Natural killer cell (primary cell): Measurements from ENCODE around the gene GCHFR. TPM values are rescaled to one million over a fixed set of nuclear protein-coding genes. Genes with fewer than 3 reads are reported as not detected.
A peak's percentile ranks its signal among the peaks of the same experiment; 100 is the strongest.

Experiments used
- ATAC-seq, 3 donors: fragments of 150-1000 bp in 2 of 3; fragments of 200-7000 bp in 1 of 3; cut with Tn5 transposase; 1 replicate in 1 of 3; 2 replicates in 2 of 3; pipeline ENCODE4 v1.10.0; 2021; ENCODE audit warnings: mild to moderate bottlenecking in 2 of 3, moderate library complexity in 2 of 3
- DNase-seq, 2 donors: peaks; one replicate each; pipeline versions ENCODE4 v3.0.0 to v3.0.0-alpha.2; 2013 to 2021; ENCODE audit warnings: mixed read lengths in 1 of 2
- H3K27ac ChIP-seq: one replicate; pipeline ENCODE4 v1.5.1; 2013; ENCODE audit warnings: mild to moderate bottlenecking, low read length
- H3K27me3 ChIP-seq: one replicate; pipeline ENCODE4 v1.6.1; 2013; ENCODE audit warnings: low read length; ENCODE audit not compliant: control insufficient read depth, insufficient read depth
- H3K36me3 ChIP-seq: one replicate; pipeline ENCODE4 v1.6.1; 2013; ENCODE audit warnings: low read length; ENCODE audit not compliant: control insufficient read depth, insufficient read depth
- H3K4me1 ChIP-seq: one replicate; pipeline ENCODE4 v1.6.1; 2013; ENCODE audit warnings: low read length; ENCODE audit not compliant: control insufficient read depth, insufficient read depth
- H3K4me3 ChIP-seq: one replicate; pipeline ENCODE4 v1.5.1; 2013; ENCODE audit warnings: low read length
- H3K9me3 ChIP-seq: one replicate; pipeline ENCODE4 v1.6.1; 2013; ENCODE audit warnings: low read length; ENCODE audit not compliant: control insufficient read depth, insufficient read depth
- H3K27ac Mint-ChIP-seq, 2 donors: one replicate each; pipeline ENCODE4 v1.8.0; 2022; ENCODE audit warnings: mild to moderate bottlenecking in 2 of 2, mixed read lengths in 2 of 2, moderate library complexity in 1 of 2
- H3K27me3 Mint-ChIP-seq, 2 donors: one replicate each; pipeline ENCODE4 v1.8.0; 2022; ENCODE audit warnings: low read depth in 2 of 2, mixed read lengths in 2 of 2
- H3K36me3 Mint-ChIP-seq: one replicate; pipeline ENCODE4 v1.8.0; 2022; ENCODE audit warnings: mixed read lengths
- H3K4me1 Mint-ChIP-seq, 2 donors: one replicate each; pipeline ENCODE4 v1.8.0; 2022; ENCODE audit warnings: mixed read lengths in 2 of 2
- H3K4me3 Mint-ChIP-seq: one replicate; pipeline ENCODE4 v1.8.0; 2022; ENCODE audit warnings: mild to moderate bottlenecking, moderate library complexity, mixed read lengths
- H3K9me3 Mint-ChIP-seq, 2 donors: one replicate each; pipeline ENCODE4 v1.8.0; 2022; ENCODE audit warnings: mixed read lengths in 2 of 2
- WGBS: methylation state at CpG from one replicate; pipeline ENCODE4 v1.1.7; 2013; ENCODE audit warnings: missing lambda C conversion rate; ENCODE audit not compliant: insufficient coverage; 5-methylcytosine and 5-hydroxymethylcytosine counted together
- intact Hi-C: fragments of 100-400 bp; cut with micrococcal nuclease; formaldehyde crosslinking; loops from one replicate; pipeline ENCODE4 v1.14.2; 2022
- total RNA-seq, 4 donors: library from RNA; stranded (reverse); fragments of 120-200 nt in 1 of 4; gene quantifications; one replicate each; pipeline versions ENCODE4 v1.2.3 to v1.2.4, GENCODE V29; 2013 to 2022
- TF ChIP-seq, protein P1 (sequence below): fragments of 200-600 bp; IDR thresholded peaks from one replicate; pipeline ENCODE4 v1.8.0; 2022; ENCODE audit warnings: antibody characterized with exemption

The GCHFR gene
- total RNA-seq, 3 donors from 2014 or later (not counting 1 experiment from before 2014, with no cell fraction given): 17.5 to 25.9 (median 25.9) TPM

GRCh38 chr15:40739854-40740253 lies 24.0 kb upstream of the GCHFR start:
- Histone ChIP-seq H3K4me3 (no peak overlapping the region), H3K4me1 (peaks cover 28% of the 10 kb centered on the region), H3K27me3 (no peaks in the 10 kb centered on the region), H3K27ac (no peak overlapping the region), H3K36me3 (peaks cover 62% of the 10 kb centered on the region), H3K9me3 (no peaks in the 10 kb centered on the region)
- WGBS: 92% methylated on average over 2 of the region's 2 CpGs
- H3K36me3 Mint-ChIP-seq: no peaks in the 10 kb centered on the region
- H3K27ac Mint-ChIP-seq: no peak overlapping the region
- no peak overlapping the region for H3K4me3 Mint-ChIP-seq
- no peak for DNase-seq
- H3K4me1 Mint-ChIP-seq: peaks cover 24% of the 10 kb centered on the region in 2 donors
- no peaks in the 10 kb centered on the region for H3K27me3 Mint-ChIP-seq
- intact Hi-C loops: loop anchor here (5.0 kb wide), 1 partner anchor 38 kb away; no protein-coding TSS in a partner anchor
- no peaks in the 10 kb centered on the region for H3K9me3 Mint-ChIP-seq
- no peak for ATAC-seq
- TF ChIP-seq, protein P1, sequence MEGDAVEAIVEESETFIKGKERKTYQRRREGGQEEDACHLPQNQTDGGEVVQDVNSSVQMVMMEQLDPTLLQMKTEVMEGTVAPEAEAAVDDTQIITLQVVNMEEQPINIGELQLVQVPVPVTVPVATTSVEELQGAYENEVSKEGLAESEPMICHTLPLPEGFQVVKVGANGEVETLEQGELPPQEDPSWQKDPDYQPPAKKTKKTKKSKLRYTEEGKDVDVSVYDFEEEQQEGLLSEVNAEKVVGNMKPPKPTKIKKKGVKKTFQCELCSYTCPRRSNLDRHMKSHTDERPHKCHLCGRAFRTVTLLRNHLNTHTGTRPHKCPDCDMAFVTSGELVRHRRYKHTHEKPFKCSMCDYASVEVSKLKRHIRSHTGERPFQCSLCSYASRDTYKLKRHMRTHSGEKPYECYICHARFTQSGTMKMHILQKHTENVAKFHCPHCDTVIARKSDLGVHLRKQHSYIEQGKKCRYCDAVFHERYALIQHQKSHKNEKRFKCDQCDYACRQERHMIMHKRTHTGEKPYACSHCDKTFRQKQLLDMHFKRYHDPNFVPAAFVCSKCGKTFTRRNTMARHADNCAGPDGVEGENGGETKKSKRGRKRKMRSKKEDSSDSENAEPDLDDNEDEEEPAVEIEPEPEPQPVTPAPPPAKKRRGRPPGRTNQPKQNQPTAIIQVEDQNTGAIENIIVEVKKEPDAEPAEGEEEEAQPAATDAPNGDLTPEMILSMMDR: no peak

DNA sequence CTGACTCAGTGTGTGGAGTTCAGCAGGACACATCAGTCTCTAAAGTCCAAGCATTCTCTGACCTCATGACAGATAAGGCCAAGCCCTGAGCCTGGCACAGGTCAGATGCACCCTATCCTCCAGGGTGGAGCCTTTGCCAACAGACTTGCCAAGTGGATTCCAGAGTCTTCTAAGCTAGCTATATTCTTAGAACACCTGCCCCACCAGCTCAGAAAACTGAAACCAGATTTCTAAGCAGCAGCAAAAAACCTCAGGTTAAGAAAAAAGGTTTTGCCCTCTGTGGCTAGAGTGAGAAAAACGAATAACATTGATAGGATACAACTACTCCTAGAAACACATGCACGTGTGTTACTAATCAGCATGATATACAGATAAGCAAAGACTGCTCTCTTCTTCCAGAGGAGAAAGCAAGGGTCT lies 20.4 kb upstream of the GCHFR start:
- DNase-seq (no peak), ATAC-seq (peak in 1 of 3 donors; percentile 48)
- H3K9me3 Mint-ChIP-seq: no peaks in the 10 kb centered on the region
- TF ChIP-seq, protein P1: no peak
- Histone ChIP-seq H3K4me3 (no peak overlapping the region), H3K4me1 (peaks cover 55% of the 10 kb centered on the region), H3K27me3 (no peaks in the 10 kb centered on the region), H3K9me3 (no peaks in the 10 kb centered on the region), H3K27ac (peak overlapping the region; percentile 75), H3K36me3 (peaks cover 43% of the 10 kb centered on the region)
- H3K4me3 Mint-ChIP-seq: peak overlapping the region; percentile 80
- no peaks in the 10 kb centered on the region for H3K36me3 Mint-ChIP-seq
- H3K27me3 Mint-ChIP-seq: no peaks in the 10 kb centered on the region
- peak overlapping the region; percentile 94 to 96 for H3K27ac Mint-ChIP-seq
- H3K4me1 Mint-ChIP-seq: peaks cover 55 to 58% of the 10 kb centered on the region in 2 donors
- 41% methylated on average over 2 of the region's 2 CpGs for WGBS
- intact Hi-C loops: loop anchor here (5.0 kb wide), 1 partner anchor 41 kb away; no protein-coding TSS in a partner anchor

DNA sequence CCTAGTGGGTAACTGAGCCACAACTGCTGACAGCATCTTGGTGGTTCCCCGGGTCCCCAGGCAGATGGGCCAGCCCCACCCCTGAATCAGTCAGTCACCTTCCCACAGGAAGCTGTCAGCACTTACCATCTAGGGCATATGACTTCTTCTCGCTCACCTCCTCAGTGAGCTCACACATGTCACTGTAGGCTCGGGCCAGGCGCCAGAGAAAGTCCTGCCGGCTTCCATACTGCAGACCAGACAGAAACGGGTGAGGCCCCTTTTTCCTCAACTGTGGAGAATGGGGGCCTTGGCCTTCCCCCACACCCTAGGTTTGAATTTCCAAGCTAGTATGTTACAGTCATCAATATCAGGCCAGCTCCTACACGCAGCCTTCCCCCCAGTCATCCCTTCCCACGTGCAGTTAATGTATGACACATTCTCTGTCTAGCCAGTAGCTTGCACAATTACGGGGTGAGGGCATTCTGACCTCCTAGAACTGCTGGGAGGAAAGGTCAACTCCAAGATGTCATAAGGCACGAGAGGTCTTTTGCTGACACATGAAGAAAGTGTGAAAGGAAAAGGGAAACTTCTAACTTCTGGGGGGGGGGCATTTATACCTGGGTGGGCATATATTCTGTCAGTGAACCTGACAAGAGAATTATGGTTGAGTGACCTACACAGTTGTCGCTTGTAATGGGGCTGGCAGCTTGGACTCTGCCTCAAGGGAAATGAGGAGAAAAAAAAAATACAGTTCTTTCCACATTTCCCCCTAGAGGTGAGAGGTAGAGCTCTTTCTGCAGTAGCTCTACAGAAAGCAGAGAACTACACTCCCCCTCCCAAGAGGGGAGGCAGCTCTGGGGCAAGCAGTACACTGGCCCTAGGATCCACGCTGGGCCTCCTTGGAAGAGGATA lies 19.7 kb upstream of the GCHFR start:
- Mint-ChIP-seq H3K4me1 (peaks cover 55 to 58% of the 10 kb centered on the region in 2 donors), H3K36me3 (no peaks in the 10 kb centered on the region), H3K27ac (peak overlapping the region; percentile 94 to 96), H3K9me3 (no peaks in the 10 kb centered on the region), H3K4me3 (peak overlapping the region; percentile 80), H3K27me3 (no peaks in the 10 kb centered on the region)
- peaks cover 38% of the 10 kb centered on the region for H3K36me3 ChIP-seq
- H3K9me3 ChIP-seq: no peaks in the 10 kb centered on the region
- H3K4me3 ChIP-seq: no peak overlapping the region
- no peaks in the 10 kb centered on the region for H3K27me3 ChIP-seq
- peak; percentile 70 to 88 for DNase-seq
- 42% methylated on average over 11 of the region's 12 CpGs for WGBS
- intact Hi-C loops: loop anchor here (1.0 to 5.0 kb wide), 3 partner anchors 10 to 42 kb away; no protein-coding TSS in a partner anchor
- H3K4me1 ChIP-seq: peaks cover 55% of the 10 kb centered on the region
- H3K27ac ChIP-seq: peak overlapping the region; percentile 75
- peak; percentile 83 to 94 (median 90) for ATAC-seq
- TF ChIP-seq, protein P1: no peak
